ENCODE results near the gene CRACR2A.

Gene CRACR2A

DNA sequence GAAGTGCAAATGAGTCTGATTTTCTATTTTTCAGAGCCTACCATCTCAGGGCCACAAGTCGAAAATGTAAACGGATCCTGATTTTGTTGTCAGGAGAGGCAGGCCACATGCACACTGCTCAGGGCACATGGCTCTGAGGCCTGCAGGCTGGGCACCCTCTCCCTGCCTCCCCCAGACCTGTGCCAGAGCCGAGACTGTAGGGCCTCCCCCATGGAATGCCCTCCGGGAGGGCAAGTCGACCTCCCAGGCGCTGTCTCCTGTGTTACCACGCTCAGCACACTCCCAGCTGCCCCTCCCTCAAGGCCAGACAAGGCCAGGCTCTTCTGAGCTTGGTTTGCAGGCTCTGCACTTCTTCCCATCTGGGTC, 121.7 kb downstream of the CRACR2A start:
- Histone ChIP-seq H4K12ac (ENCODE audit: low read depth, low read length) (no peak overlapping the region), H3K4ac (ENCODE audit: low read depth, low read length) (no peak overlapping the region), H3K9me3 (ENCODE audit: insufficient read depth, low read depth, low read length) (no peaks in the 10 kb centered on the region), H3K27ac (ENCODE audit: low read depth, low read length) (no peak overlapping the region), H3K36me3 (ENCODE audit: control insufficient read depth in 1 of 2, insufficient read depth in 2 of 2, low read length in 2 of 2) (no peaks in the 10 kb centered on the region), H2BK5ac (ENCODE audit: low read depth, low read length, poor library complexity) (no peak overlapping the region), H3K9ac (ENCODE audit: low read length) (no peak overlapping the region), H3K18ac (ENCODE audit: low read length) (no peak overlapping the region), H2AFZ (ENCODE audit: insufficient read depth, low read length, poor library complexity) (no peak overlapping the region), H3K14ac (ENCODE audit: low read length) (no peak overlapping the region), H3K79me1 (ENCODE audit: low read length) (no peaks in the 10 kb centered on the region), H2BK12ac (ENCODE audit: low read length) (no peak overlapping the region), H3K23ac (ENCODE audit: low read length) (no peak overlapping the region), H3K4me1 (ENCODE audit: control insufficient read depth in 1 of 2, insufficient read depth in 2 of 2, low read length in 2 of 2) (peaks cover 0 to 5% of the 10 kb centered on the region in 2 experiments), H3K4me3 (ENCODE audit: low read depth, low read length) (no peak overlapping the region), H3K27me3 (ENCODE audit: insufficient read depth, low read length) (no peaks in the 10 kb centered on the region), H3K79me2 (ENCODE audit: control insufficient read depth, insufficient read depth, low read length, poor library complexity) (no peaks in the 10 kb centered on the region), H3K4me2 (ENCODE audit: low read length) (no peak overlapping the region), H2BK120ac (ENCODE audit: insufficient read depth, low read length, poor library complexity) (no peak overlapping the region), H4K8ac (ENCODE audit: low read depth, low read length) (no peak overlapping the region), H2AK5ac (ENCODE audit: low read length) (no peak overlapping the region), H4K91ac (ENCODE audit: low read depth, low read length) (no peak overlapping the region)
- no CpG with 5 or more reads among the region's 7 CpGs for WGBS (ENCODE audit: extremely low coverage, insufficient coverage, insufficient read length)
- DNase-seq = no peak

DNA sequence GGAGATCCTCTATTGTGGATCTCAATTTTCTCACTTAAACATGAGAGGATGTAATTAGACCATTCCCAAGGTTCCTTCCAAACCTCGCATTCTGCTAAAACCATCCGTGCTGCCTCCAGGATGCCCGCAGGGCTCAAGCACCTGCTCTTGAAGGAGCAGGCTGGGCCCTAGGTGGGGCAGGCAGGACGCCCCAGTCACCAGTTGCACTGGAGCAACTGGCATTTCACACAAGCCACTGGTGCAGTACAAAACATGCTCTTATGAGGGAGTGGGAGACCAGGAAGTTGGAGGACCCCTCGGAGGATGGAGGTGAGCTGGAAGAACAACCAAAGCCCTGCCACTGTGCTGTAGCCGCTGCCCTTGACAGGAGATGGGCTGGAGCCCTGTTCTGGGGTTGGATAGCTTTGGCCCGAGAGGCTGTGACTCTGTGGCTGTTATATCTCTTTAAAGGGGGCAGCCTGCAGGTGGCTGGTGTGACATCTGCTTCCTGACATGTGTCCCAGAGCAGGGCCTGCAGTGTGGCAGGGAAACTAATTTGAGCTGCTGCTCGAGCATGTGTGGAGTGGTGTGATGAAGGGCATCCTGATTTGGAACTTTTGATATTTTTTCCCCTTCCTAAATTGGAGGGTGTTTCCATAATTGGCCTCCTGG, 122.2 kb downstream of the CRACR2A start:
- Histone ChIP-seq H3K23ac (ENCODE audit: low read length) (no peak overlapping the region), H4K12ac (ENCODE audit: low read depth, low read length) (no peak overlapping the region)
- no peak for DNase-seq

DNA sequence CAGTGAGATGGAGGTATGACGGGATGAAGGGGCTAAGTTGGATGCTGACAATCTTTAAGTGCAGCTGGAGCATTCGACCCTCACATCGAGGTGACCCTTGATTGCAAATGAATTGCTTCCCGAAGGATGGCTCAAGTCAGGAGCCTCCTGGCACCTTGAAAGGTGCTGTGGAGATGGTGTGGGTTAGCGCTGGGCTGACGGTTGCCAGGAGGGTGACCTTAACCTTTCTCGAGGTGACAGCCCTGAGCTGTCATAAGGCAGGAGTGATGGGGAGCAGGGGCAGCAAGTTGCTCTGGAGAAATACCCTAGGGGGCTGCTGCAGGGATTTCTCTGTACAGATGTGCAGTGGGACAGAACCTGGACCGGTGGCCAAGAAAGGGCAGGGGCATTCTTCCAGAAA, 122.8 kb downstream of the CRACR2A start:
- Histone ChIP-seq H3K23ac (ENCODE audit: low read length) (no peak overlapping the region), H4K8ac (ENCODE audit: low read depth, low read length) (no peak overlapping the region), H2BK120ac (ENCODE audit: insufficient read depth, low read length, poor library complexity) (no peak overlapping the region), H2BK12ac (ENCODE audit: low read length) (no peak overlapping the region), H3K79me1 (ENCODE audit: low read length) (no peaks in the 10 kb centered on the region), H3K36me3 (ENCODE audit: control insufficient read depth in 1 of 2, insufficient read depth in 2 of 2, low read length in 2 of 2) (no peaks in the 10 kb centered on the region), H3K4ac (ENCODE audit: low read depth, low read length) (no peak overlapping the region), H3K9ac (ENCODE audit: low read length) (no peak overlapping the region), H4K91ac (ENCODE audit: low read depth, low read length) (no peak overlapping the region), H3K18ac (ENCODE audit: low read length) (no peak overlapping the region), H3K4me3 (ENCODE audit: low read depth, low read length) (no peak overlapping the region), H2BK5ac (ENCODE audit: low read depth, low read length, poor library complexity) (no peak overlapping the region), H3K4me2 (ENCODE audit: low read length) (no peak overlapping the region), H4K12ac (ENCODE audit: low read depth, low read length) (no peak overlapping the region), H3K14ac (ENCODE audit: low read length) (no peak overlapping the region), H3K27ac (ENCODE audit: low read depth, low read length) (no peak overlapping the region), H2AFZ (ENCODE audit: insufficient read depth, low read length, poor library complexity) (no peak overlapping the region), H3K27me3 (ENCODE audit: insufficient read depth, low read length) (no peaks in the 10 kb centered on the region), H3K79me2 (ENCODE audit: control insufficient read depth, insufficient read depth, low read length, poor library complexity) (no peaks in the 10 kb centered on the region), H3K4me1 (ENCODE audit: control insufficient read depth in 1 of 2, insufficient read depth in 2 of 2, low read length in 2 of 2) (peaks cover 0 to 5% of the 10 kb centered on the region in 2 experiments), H3K9me3 (ENCODE audit: insufficient read depth, low read depth, low read length) (no peaks in the 10 kb centered on the region), H2AK5ac (ENCODE audit: low read length) (no peak overlapping the region)
- WGBS (ENCODE audit: extremely low coverage, insufficient coverage, insufficient read length) = no CpG with 5 or more reads among the region's 8 CpGs
- no peak for DNase-seq

More for the DNA sequence above, 122.2 kb downstream of the CRACR2A start:
- Histone ChIP-seq H3K27ac (ENCODE audit: low read depth, low read length) (no peak overlapping the region), H4K91ac (ENCODE audit: low read depth, low read length) (no peak overlapping the region), H3K9me3 (ENCODE audit: insufficient read depth, low read depth, low read length) (no peaks in the 10 kb centered on the region), H3K18ac (ENCODE audit: low read length) (no peak overlapping the region), H3K4me1 (ENCODE audit: control insufficient read depth in 1 of 2, insufficient read depth in 2 of 2, low read length in 2 of 2) (peaks cover 0 to 5% of the 10 kb centered on the region in 2 experiments), H3K79me2 (ENCODE audit: control insufficient read depth, insufficient read depth, low read length, poor library complexity) (no peaks in the 10 kb centered on the region), H3K4me3 (ENCODE audit: low read depth, low read length) (no peak overlapping the region), H2BK120ac (ENCODE audit: insufficient read depth, low read length, poor library complexity) (no peak overlapping the region), H3K9ac (ENCODE audit: low read length) (no peak overlapping the region), H3K36me3 (ENCODE audit: control insufficient read depth in 1 of 2, insufficient read depth in 2 of 2, low read length in 2 of 2) (no peaks in the 10 kb centered on the region), H3K27me3 (ENCODE audit: insufficient read depth, low read length) (no peaks in the 10 kb centered on the region), H3K14ac (ENCODE audit: low read length) (no peak overlapping the region), H3K79me1 (ENCODE audit: low read length) (no peaks in the 10 kb centered on the region), H2AK5ac (ENCODE audit: low read length) (no peak overlapping the region), H2AFZ (ENCODE audit: insufficient read depth, low read length, poor library complexity) (no peak overlapping the region), H3K4me2 (ENCODE audit: low read length) (no peak overlapping the region), H2BK12ac (ENCODE audit: low read length) (no peak overlapping the region), H4K8ac (ENCODE audit: low read depth, low read length) (no peak overlapping the region), H2BK5ac (ENCODE audit: low read depth, low read length, poor library complexity) (no peak overlapping the region), H3K4ac (ENCODE audit: low read depth, low read length) (no peak overlapping the region)
- no CpG with 5 or more reads among the region's 8 CpGs for WGBS (ENCODE audit: extremely low coverage, insufficient coverage, insufficient read length)

DNA sequence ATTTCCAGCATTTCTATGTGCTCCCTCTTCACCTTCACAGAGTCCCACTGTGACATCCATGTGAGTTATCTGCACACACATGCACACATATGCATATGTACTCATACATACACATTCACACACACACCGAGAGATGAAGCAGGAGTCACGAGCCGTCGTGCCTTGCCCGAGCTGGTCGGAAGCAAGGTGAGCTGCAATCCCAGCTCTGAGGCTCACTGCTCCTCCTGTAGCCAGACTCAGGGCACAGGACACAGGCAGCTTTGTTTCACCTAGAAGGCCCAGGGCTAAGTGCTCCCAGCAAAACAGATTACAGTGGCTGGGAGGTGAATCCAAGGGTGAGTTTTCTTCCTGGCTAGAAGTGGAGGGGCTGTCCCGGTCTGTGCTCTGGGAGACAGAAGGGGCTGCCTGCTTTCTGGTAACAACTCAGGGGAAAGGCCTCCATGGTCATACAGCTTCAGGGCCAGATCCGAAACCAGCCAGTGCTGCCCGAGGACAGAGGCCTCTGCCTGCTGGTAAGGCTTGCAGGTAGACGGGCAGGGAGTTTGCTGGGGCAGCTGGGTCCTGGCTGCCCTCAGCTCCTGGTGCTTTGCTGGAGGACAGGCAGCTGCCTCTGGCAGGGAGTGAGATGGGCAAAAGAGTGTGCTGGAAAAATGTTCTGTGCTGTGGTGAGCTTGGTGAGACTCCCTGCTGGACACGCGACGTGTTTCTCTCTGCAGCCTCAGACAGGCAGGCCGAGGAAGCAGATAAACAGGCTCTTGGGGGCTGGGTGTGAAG, 123.7 kb downstream of the CRACR2A start:
- Histone ChIP-seq H2BK12ac (ENCODE audit: low read length) (no peak overlapping the region), H4K8ac (ENCODE audit: low read depth, low read length) (no peak overlapping the region), H4K91ac (ENCODE audit: low read depth, low read length) (no peak overlapping the region), H2BK120ac (ENCODE audit: insufficient read depth, low read length, poor library complexity) (no peak overlapping the region), H3K4ac (ENCODE audit: low read depth, low read length) (no peak overlapping the region), H3K27ac (ENCODE audit: low read depth, low read length) (no peak overlapping the region), H3K79me1 (ENCODE audit: low read length) (no peaks in the 10 kb centered on the region), H3K9ac (ENCODE audit: low read length) (no peak overlapping the region), H3K18ac (ENCODE audit: low read length) (no peak overlapping the region), H3K27me3 (ENCODE audit: insufficient read depth, low read length) (no peaks in the 10 kb centered on the region), H3K36me3 (ENCODE audit: control insufficient read depth in 1 of 2, insufficient read depth in 2 of 2, low read length in 2 of 2) (no peaks in the 10 kb centered on the region), H2BK5ac (ENCODE audit: low read depth, low read length, poor library complexity) (no peak overlapping the region), H3K14ac (ENCODE audit: low read length) (no peak overlapping the region), H3K4me2 (ENCODE audit: low read length) (no peak overlapping the region), H2AK5ac (ENCODE audit: low read length) (no peak overlapping the region), H3K79me2 (ENCODE audit: control insufficient read depth, insufficient read depth, low read length, poor library complexity) (no peaks in the 10 kb centered on the region), H3K4me1 (ENCODE audit: control insufficient read depth in 1 of 2, insufficient read depth in 2 of 2, low read length in 2 of 2) (peaks cover 0 to 5% of the 10 kb centered on the region in 2 experiments), H3K23ac (ENCODE audit: low read length) (no peak overlapping the region), H2AFZ (ENCODE audit: insufficient read depth, low read length, poor library complexity) (no peak overlapping the region), H3K9me3 (ENCODE audit: insufficient read depth, low read depth, low read length) (no peaks in the 10 kb centered on the region), H3K4me3 (ENCODE audit: low read depth, low read length) (no peak overlapping the region), H4K12ac (ENCODE audit: low read depth, low read length) (no peak overlapping the region)
- no peak for DNase-seq
- no CpG with 5 or more reads among the region's 14 CpGs for WGBS (ENCODE audit: extremely low coverage, insufficient coverage, insufficient read length)
